Ishikawa (cell line): Measurements from ENCODE around the gene SERPINB4.

Source experiments
- CEBPB ChIP-seq: IDR thresholded peaks from 2 replicates; pipeline ENCODE4 v1.6.1; 2012
- CREB1 ChIP-seq: IDR thresholded peaks from 2 replicates; pipeline ENCODE4 v1.6.1; 2012; ENCODE audit warnings: low read depth
- EGR1 ChIP-seq: IDR thresholded peaks from 2 replicates; pipeline ENCODE4 v1.6.1; 2012
- EP300 ChIP-seq: IDR thresholded peaks from 2 replicates; pipeline ENCODE4 v1.6.1; 2012; ENCODE audit warnings: borderline replicate concordance
- FOXM1 ChIP-seq: IDR thresholded peaks from 2 replicates; pipeline ENCODE4 v1.6.1; 2012; ENCODE audit warnings: low read depth, borderline replicate concordance
- RAD21 ChIP-seq: IDR thresholded peaks from 2 replicates; pipeline ENCODE4 v1.6.1; 2012; ENCODE audit warnings: low read depth
- TAF1 ChIP-seq: IDR thresholded peaks from 2 replicates; pipeline ENCODE4 v1.6.1; 2012; ENCODE audit warnings: low read depth, mild to moderate bottlenecking
- TCF12 ChIP-seq: IDR thresholded peaks from 2 replicates; pipeline ENCODE4 v1.6.1; 2012; ENCODE audit warnings: low read depth
- TEAD4 ChIP-seq: IDR thresholded peaks from 2 replicates; pipeline ENCODE4 v1.6.1; 2012
- YY1 ChIP-seq: IDR thresholded peaks from 2 replicates; pipeline ENCODE4 v1.6.1; 2012; ENCODE audit warnings: low read depth
- ZBTB7A ChIP-seq: IDR thresholded peaks from 2 replicates; pipeline ENCODE4 v1.6.1; 2012; ENCODE audit warnings: low read depth
- TF ChIP-seq, protein P1 (sequence below): IDR thresholded peaks from 2 replicates; pipeline ENCODE4 v1.6.1; 2012; ENCODE audit warnings: low read depth, mild to moderate bottlenecking
- TF ChIP-seq, protein P2 (sequence below): IDR thresholded peaks from 2 replicates; pipeline ENCODE4 v1.6.1; 2012
- TF ChIP-seq, protein P3 (sequence below): IDR thresholded peaks from 2 replicates; pipeline ENCODE4 v1.6.1; 2012

- TF ChIP-seq CEBPB (no peak), CREB1 (no peak), EP300 (no peak), TEAD4 (no peak), TCF12 (no peak), EGR1 (no peak), ZBTB7A (no peak), RAD21 (no peak), TAF1 (no peak), YY1 (no peak), FOXM1 (no peak)
- TF ChIP-seq, protein P1, sequence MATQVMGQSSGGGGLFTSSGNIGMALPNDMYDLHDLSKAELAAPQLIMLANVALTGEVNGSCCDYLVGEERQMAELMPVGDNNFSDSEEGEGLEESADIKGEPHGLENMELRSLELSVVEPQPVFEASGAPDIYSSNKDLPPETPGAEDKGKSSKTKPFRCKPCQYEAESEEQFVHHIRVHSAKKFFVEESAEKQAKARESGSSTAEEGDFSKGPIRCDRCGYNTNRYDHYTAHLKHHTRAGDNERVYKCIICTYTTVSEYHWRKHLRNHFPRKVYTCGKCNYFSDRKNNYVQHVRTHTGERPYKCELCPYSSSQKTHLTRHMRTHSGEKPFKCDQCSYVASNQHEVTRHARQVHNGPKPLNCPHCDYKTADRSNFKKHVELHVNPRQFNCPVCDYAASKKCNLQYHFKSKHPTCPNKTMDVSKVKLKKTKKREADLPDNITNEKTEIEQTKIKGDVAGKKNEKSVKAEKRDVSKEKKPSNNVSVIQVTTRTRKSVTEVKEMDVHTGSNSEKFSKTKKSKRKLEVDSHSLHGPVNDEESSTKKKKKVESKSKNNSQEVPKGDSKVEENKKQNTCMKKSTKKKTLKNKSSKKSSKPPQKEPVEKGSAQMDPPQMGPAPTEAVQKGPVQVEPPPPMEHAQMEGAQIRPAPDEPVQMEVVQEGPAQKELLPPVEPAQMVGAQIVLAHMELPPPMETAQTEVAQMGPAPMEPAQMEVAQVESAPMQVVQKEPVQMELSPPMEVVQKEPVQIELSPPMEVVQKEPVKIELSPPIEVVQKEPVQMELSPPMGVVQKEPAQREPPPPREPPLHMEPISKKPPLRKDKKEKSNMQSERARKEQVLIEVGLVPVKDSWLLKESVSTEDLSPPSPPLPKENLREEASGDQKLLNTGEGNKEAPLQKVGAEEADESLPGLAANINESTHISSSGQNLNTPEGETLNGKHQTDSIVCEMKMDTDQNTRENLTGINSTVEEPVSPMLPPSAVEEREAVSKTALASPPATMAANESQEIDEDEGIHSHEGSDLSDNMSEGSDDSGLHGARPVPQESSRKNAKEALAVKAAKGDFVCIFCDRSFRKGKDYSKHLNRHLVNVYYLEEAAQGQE, result no peak
- TF ChIP-seq, protein P2, sequence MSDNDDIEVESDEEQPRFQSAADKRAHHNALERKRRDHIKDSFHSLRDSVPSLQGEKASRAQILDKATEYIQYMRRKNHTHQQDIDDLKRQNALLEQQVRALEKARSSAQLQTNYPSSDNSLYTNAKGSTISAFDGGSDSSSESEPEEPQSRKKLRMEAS, result no peak
- TF ChIP-seq, protein P3, sequence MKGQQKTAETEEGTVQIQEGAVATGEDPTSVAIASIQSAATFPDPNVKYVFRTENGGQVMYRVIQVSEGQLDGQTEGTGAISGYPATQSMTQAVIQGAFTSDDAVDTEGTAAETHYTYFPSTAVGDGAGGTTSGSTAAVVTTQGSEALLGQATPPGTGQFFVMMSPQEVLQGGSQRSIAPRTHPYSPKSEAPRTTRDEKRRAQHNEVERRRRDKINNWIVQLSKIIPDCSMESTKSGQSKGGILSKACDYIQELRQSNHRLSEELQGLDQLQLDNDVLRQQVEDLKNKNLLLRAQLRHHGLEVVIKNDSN, result no peak
Observed at GRCh38 chr18:63617049-63617914, 26.8 kb downstream of the SERPINB4 start.
